Measurements from ENCODE around the gene SHC3.

SHC3 gene

DNA sequence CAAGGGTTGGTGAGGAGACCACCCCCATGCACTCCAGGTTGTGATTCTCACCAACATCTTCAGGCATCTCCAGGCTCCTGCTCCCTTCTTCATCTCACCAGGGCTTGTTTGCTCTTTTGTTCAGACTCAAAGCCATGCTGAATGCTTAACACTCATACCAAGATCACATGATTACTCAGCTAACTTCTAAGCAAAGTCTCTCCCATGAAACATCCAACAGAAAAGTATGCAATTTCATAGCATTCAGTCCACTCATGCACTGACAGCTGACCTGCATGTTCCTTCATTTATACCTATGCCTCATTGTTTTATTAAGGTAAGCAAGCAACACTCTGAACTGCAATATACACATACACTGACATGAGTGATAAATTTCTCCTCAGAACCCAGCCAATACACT lies 69.0 kb downstream of the SHC3 start:
- peaks cover 0 to 20% (median 5%) of the 10 kb centered on the region in 5 experiments for H3K9me3 ChIP-seq (ENCODE audit: control extremely low read depth in 1 of 5, control insufficient read depth in 4 of 5, insufficient read depth in 2 of 5, low read depth in 1 of 5, low read length in 4 of 5)
- POLR2A ChIA-PET: no interaction called here
- CTCF ChIA-PET: no interaction called here
- no peak overlapping the region for H3K4me3 ChIP-seq (ENCODE audit: control insufficient read depth in 1 of 7, extremely low read depth in 1 of 7, insufficient read depth in 4 of 7, low read depth in 2 of 7, low read length in 6 of 7)
- peaks cover 0 to 2% (median 0%) of the 10 kb centered on the region in 5 experiments for H3K27me3 ChIP-seq (replicated peaks in 2 of 5; ENCODE audit: control insufficient read depth in 4 of 5, insufficient read depth in 5 of 5, low read length in 4 of 5)
- no peak overlapping the region for H3K27ac ChIP-seq (ENCODE audit: insufficient read depth in 1 of 2, low read depth in 1 of 2, low read length in 2 of 2, poor library complexity in 1 of 2, severe bottlenecking in 2 of 2)
- DNase-seq: no peak
- no peaks in the 10 kb centered on the region for H3K36me3 ChIP-seq (ENCODE audit: control insufficient read depth in 4 of 4, insufficient read depth in 4 of 4, low read length in 3 of 4)
- H3K4me1 ChIP-seq (ENCODE audit: control extremely low read depth in 1 of 4, control insufficient read depth in 4 of 4, insufficient read depth in 4 of 4, low read length in 3 of 4): no peaks in the 10 kb centered on the region

DNA sequence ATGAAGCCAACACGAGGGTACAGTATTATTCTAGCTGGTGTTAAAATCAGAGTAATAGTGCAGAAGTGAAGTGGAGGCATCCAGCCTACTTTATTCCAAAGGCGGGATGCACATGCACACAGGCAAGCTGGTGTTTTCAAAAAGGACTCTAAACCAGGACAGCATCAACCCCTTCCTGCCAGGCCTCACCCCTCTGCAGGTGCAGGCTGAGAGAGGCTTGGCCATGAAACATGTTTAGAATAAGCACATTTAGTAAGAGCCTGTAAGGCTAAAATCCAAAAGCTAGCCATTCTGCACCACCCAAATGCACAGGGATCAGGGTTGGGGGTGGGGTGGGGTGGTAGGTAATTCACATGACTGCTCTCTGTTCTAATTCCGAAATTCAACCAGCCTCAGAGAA lies 71.2 kb downstream of the SHC3 start:
- ChIA-PET POLR2A (no interaction called here), CTCF (no interaction called here)
- DNase-seq: no peak
- no CpG with 5 or more reads among the region's 3 CpGs for WGBS (ENCODE audit: insufficient coverage)
- no peaks in the 10 kb centered on the region for H3K4me1 ChIP-seq (ENCODE audit: control extremely low read depth in 1 of 4, control insufficient read depth in 4 of 4, insufficient read depth in 4 of 4, low read length in 3 of 4)
- peaks cover 0 to 20% (median 5%) of the 10 kb centered on the region in 5 experiments for H3K9me3 ChIP-seq (ENCODE audit: control extremely low read depth in 1 of 5, control insufficient read depth in 4 of 5, insufficient read depth in 2 of 5, low read depth in 1 of 5, low read length in 4 of 5)
- no peak overlapping the region for H3K27ac ChIP-seq (ENCODE audit: insufficient read depth in 1 of 2, low read depth in 1 of 2, low read length in 2 of 2, poor library complexity in 1 of 2, severe bottlenecking in 2 of 2)
- peaks cover 0 to 4% (median 2%) of the 10 kb centered on the region in 5 experiments for H3K27me3 ChIP-seq (replicated peaks in 2 of 5; ENCODE audit: control insufficient read depth in 4 of 5, insufficient read depth in 5 of 5, low read length in 4 of 5)
- no peak overlapping the region for H3K4me3 ChIP-seq (ENCODE audit: control insufficient read depth in 1 of 7, extremely low read depth in 1 of 7, insufficient read depth in 4 of 7, low read depth in 2 of 7, low read length in 6 of 7)
- H3K36me3 ChIP-seq (ENCODE audit: control insufficient read depth in 4 of 4, insufficient read depth in 4 of 4, low read length in 3 of 4): no peaks in the 10 kb centered on the region

DNA sequence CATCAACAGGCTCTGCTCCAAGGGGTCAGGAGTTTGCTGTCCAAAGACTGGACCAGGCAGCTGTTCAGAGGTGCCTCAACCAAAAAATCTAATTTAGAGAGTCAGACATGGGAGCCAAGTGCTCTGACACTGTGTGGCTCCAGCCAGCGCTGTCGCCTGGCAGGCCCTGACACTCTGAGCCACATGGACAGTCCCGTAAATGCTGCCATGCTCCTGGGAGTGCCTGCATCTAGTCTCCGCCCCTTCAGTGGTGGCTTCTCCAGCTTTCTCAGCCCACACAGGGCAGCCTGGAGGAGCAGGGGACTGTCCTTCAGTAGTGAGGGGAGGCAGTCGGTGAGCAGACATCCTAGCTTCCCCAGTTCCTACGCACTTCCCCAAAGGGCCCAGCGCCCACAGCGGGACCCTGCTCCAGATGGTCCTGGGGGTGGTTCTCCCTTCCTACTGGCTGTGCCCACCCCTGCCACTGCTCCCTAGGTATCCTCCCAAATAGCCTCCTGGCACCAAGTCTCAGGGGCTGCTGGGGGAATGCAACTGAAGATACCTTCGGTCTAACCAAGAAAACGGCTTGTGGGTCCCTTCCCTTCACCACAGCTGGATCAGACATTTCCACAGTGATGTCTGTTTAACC lies 72.3 kb downstream of the SHC3 start:
- Histone ChIP-seq H3K9me3 (ENCODE audit: control extremely low read depth in 1 of 5, control insufficient read depth in 4 of 5, insufficient read depth in 2 of 5, low read depth in 1 of 5, low read length in 4 of 5) (peaks cover 0 to 20% (median 5%) of the 10 kb centered on the region in 5 experiments), H3K36me3 (ENCODE audit: control insufficient read depth in 4 of 4, insufficient read depth in 4 of 4, low read length in 3 of 4) (no peaks in the 10 kb centered on the region), H3K4me3 (ENCODE audit: control insufficient read depth in 1 of 7, extremely low read depth in 1 of 7, insufficient read depth in 4 of 7, low read depth in 2 of 7, low read length in 6 of 7) (no peak overlapping the region), H3K27ac (ENCODE audit: insufficient read depth in 1 of 2, low read depth in 1 of 2, low read length in 2 of 2, poor library complexity in 1 of 2, severe bottlenecking in 2 of 2) (no peak overlapping the region), H3K27me3 (replicated peaks in 2 of 5; ENCODE audit: control insufficient read depth in 4 of 5, insufficient read depth in 5 of 5, low read length in 4 of 5) (peaks cover 0 to 4% (median 0%) of the 10 kb centered on the region in 5 experiments), H3K4me1 (ENCODE audit: control extremely low read depth in 1 of 4, control insufficient read depth in 4 of 4, insufficient read depth in 4 of 4, low read length in 3 of 4) (no peaks in the 10 kb centered on the region)
- WGBS (ENCODE audit: insufficient coverage): 90% methylated on average over 8 of the region's 10 CpGs
- ChIA-PET POLR2A (no interaction called here), CTCF (no interaction called here)
- DNase-seq: no peak

- Histone ChIP-seq H3K4me3 (ENCODE audit: control insufficient read depth in 1 of 7, extremely low read depth in 1 of 7, insufficient read depth in 4 of 7, low read depth in 2 of 7, low read length in 6 of 7) (no peak overlapping the region), H3K36me3 (ENCODE audit: control insufficient read depth in 4 of 4, insufficient read depth in 4 of 4, low read length in 3 of 4) (no peaks in the 10 kb centered on the region), H3K9me3 (ENCODE audit: control extremely low read depth in 1 of 5, control insufficient read depth in 4 of 5, insufficient read depth in 2 of 5, low read depth in 1 of 5, low read length in 4 of 5) (peaks cover 0 to 7% (median 2%) of the 10 kb centered on the region in 5 experiments), H3K27me3 (replicated peaks in 2 of 5; ENCODE audit: control insufficient read depth in 4 of 5, insufficient read depth in 5 of 5, low read length in 4 of 5) (peaks cover 0 to 7% (median 0%) of the 10 kb centered on the region in 5 experiments), H3K27ac (ENCODE audit: insufficient read depth in 1 of 2, low read depth in 1 of 2, low read length in 2 of 2, poor library complexity in 1 of 2, severe bottlenecking in 2 of 2) (no peak overlapping the region), H3K4me1 (ENCODE audit: control extremely low read depth in 1 of 4, control insufficient read depth in 4 of 4, insufficient read depth in 4 of 4, low read length in 3 of 4) (no peaks in the 10 kb centered on the region)
- CTCF ChIA-PET: no interaction called here
- no peak for DNase-seq
- WGBS (ENCODE audit: insufficient coverage): no CpG with 5 or more reads among the region's 4 CpGs
- POLR2A ChIA-PET: no interaction called here
Observed at GRCh38 chr9:89104821-89105220, 73.8 kb downstream of the SHC3 start.

GRCh38 chr9:89097219-89097618 lies 81.4 kb downstream of the SHC3 start:
- ChIA-PET POLR2A (no interaction called here), CTCF (no interaction called here)
- Histone ChIP-seq H3K4me3 (ENCODE audit: control insufficient read depth in 1 of 7, extremely low read depth in 1 of 7, insufficient read depth in 4 of 7, low read depth in 2 of 7, low read length in 6 of 7) (no peak overlapping the region), H3K27me3 (replicated peaks in 2 of 5; ENCODE audit: control insufficient read depth in 4 of 5, insufficient read depth in 5 of 5, low read length in 4 of 5) (peaks cover 0 to 9% (median 0%) of the 10 kb centered on the region in 5 experiments), H3K27ac (ENCODE audit: insufficient read depth in 1 of 2, low read depth in 1 of 2, low read length in 2 of 2, poor library complexity in 1 of 2, severe bottlenecking in 2 of 2) (no peak overlapping the region), H3K4me1 (ENCODE audit: control extremely low read depth in 1 of 4, control insufficient read depth in 4 of 4, insufficient read depth in 4 of 4, low read length in 3 of 4) (no peaks in the 10 kb centered on the region), H3K36me3 (ENCODE audit: control insufficient read depth in 4 of 4, insufficient read depth in 4 of 4, low read length in 3 of 4) (no peaks in the 10 kb centered on the region), H3K9me3 (ENCODE audit: control extremely low read depth in 1 of 5, control insufficient read depth in 4 of 5, insufficient read depth in 2 of 5, low read depth in 1 of 5, low read length in 4 of 5) (peaks cover 0 to 2% (median 0%) of the 10 kb centered on the region in 5 experiments)
- WGBS (ENCODE audit: insufficient coverage): 85% methylated on average over 2 of the region's 2 CpGs
- no peak for DNase-seq

DNA sequence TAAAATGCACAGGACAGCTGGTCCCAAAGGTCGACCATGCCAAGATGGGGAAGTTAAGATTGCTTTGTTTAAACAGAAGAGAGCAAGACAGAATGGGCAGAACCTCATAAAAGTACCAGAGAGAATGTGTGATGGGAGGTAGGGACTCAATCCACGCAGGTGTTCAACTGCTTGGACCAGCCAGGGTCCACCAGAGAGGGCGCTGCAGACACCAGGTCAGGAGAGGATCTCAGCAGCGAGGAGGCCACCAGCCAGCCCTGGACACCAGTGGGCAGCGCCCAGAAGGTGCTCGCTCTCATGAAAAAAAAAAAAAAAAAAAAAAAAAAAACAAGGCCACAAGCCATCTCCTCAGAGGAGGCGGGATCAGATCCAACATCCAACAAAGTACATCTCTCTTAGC lies 81.8 kb downstream of the SHC3 start:
- H3K36me3 ChIP-seq (ENCODE audit: control insufficient read depth in 4 of 4, insufficient read depth in 4 of 4, low read length in 3 of 4): no peaks in the 10 kb centered on the region

DNA sequence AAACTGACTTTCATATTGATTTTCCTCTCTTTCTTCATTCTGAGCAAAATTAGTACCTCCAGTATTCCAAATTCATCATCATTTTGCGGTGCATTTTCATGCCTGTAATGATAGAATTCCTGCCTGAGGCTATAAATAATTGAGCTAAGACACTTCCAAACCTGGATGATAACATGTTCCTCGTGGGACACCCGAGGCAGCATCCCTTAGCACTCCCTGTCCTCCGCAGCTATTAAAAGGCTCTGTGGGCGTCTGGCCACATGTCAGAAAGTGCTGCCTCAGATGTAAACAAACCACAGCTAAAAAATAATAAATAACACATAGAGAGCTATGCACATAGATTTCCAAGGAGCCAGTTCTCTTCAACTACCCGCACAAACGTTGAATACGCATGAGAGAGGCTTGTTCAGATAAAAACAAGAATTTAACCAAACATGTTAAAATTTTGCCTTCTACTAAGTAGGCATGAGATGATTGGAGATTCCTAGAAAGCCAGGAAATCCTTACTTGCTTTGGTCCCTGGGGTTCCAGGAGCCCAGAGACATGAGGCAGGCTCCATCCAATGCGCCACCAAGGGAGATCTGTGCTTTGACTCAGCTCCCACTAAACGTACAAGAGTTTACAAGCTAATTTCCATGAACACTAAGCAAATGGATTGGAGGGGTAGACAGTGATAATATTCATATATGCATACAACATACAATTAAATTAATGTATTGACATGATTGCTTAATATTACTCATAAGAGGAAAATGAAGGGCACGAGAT lies 82.7 kb downstream of the SHC3 start:
- no peaks in the 10 kb centered on the region for H3K9me3 ChIP-seq (ENCODE audit: control extremely low read depth in 1 of 5, control insufficient read depth in 4 of 5, insufficient read depth in 2 of 5, low read depth in 1 of 5, low read length in 4 of 5)
- no peaks in the 10 kb centered on the region for H3K4me1 ChIP-seq (ENCODE audit: control extremely low read depth in 1 of 4, control insufficient read depth in 4 of 4, insufficient read depth in 4 of 4, low read length in 3 of 4)
- H3K27ac ChIP-seq (ENCODE audit: insufficient read depth in 1 of 2, low read depth in 1 of 2, low read length in 2 of 2, poor library complexity in 1 of 2, severe bottlenecking in 2 of 2): no peak overlapping the region
- H3K36me3 ChIP-seq (ENCODE audit: control insufficient read depth in 4 of 4, insufficient read depth in 4 of 4, low read length in 3 of 4): no peaks in the 10 kb centered on the region
- ChIA-PET POLR2A (no interaction called here), CTCF (no interaction called here)
- no peak for DNase-seq
- no peak overlapping the region for H3K4me3 ChIP-seq (ENCODE audit: control insufficient read depth in 1 of 7, extremely low read depth in 1 of 7, insufficient read depth in 4 of 7, low read depth in 2 of 7, low read length in 6 of 7)
- peaks cover 0 to 9% (median 0%) of the 10 kb centered on the region in 5 experiments for H3K27me3 ChIP-seq (replicated peaks in 2 of 5; ENCODE audit: control insufficient read depth in 4 of 5, insufficient read depth in 5 of 5, low read length in 4 of 5)
- 85% methylated on average over 5 of the region's 11 CpGs for WGBS (ENCODE audit: insufficient coverage)

More for the DNA sequence above, 81.8 kb downstream of the SHC3 start:
- POLR2A ChIA-PET: no interaction called here
- CTCF ChIA-PET: no interaction called here
- Histone ChIP-seq H3K9me3 (ENCODE audit: control extremely low read depth in 1 of 5, control insufficient read depth in 4 of 5, insufficient read depth in 2 of 5, low read depth in 1 of 5, low read length in 4 of 5) (peaks cover 0 to 2% (median 0%) of the 10 kb centered on the region in 5 experiments), H3K4me1 (ENCODE audit: control extremely low read depth in 1 of 4, control insufficient read depth in 4 of 4, insufficient read depth in 4 of 4, low read length in 3 of 4) (no peaks in the 10 kb centered on the region), H3K27me3 (replicated peaks in 2 of 5; ENCODE audit: control insufficient read depth in 4 of 5, insufficient read depth in 5 of 5, low read length in 4 of 5) (peaks cover 0 to 9% (median 0%) of the 10 kb centered on the region in 5 experiments), H3K27ac (ENCODE audit: insufficient read depth in 1 of 2, low read depth in 1 of 2, low read length in 2 of 2, poor library complexity in 1 of 2, severe bottlenecking in 2 of 2) (no peak overlapping the region), H3K4me3 (ENCODE audit: control insufficient read depth in 1 of 7, extremely low read depth in 1 of 7, insufficient read depth in 4 of 7, low read depth in 2 of 7, low read length in 6 of 7) (no peak overlapping the region)
- DNase-seq: no peak
- WGBS (ENCODE audit: insufficient coverage): 93% methylated on average over 3 of the region's 7 CpGs

Measured in common myeloid progenitor, CD34-positive (primary cell).